Measurements from ENCODE around the gene PCIF1. TPM values are rescaled to one million over a fixed set of nuclear protein-coding genes. Genes with fewer than 3 reads are reported as not detected.

Gene PCIF1
- total and polyA plus RNA-seq, 8 donors: 21.0 to 41.4 (median 27.3) TPM

DNA sequence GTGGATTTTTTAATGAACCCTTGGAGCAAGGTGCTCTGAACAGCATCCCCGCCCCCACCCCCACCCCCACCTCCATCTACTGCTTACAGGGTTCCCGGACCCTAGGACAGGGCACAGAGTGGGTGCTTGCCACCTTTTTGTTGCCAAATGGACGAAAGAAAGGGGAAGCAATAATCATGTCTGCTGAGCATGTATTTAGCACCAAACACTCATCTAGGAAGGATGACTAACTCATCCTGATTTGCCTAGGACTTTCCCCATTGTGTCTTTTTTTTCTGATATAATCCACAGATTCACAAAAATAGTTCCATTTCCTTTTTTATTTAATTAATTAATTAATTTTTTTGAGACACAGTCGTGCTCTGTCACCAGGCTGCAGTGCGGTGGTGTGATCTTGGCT lies 21.4 kb upstream of the PCIF1 start:
- Histone ChIP-seq H3K9me3 (no peaks in the 10 kb centered on the region), H3K36me3 (peaks cover 0 to 4% (median 0%) of the 10 kb centered on the region in 4 donors), H3K27me3 (peaks cover 0 to 11% (median 0%) of the 10 kb centered on the region in 3 donors), H3K4me1 (peaks cover 13 to 58% (median 28%) of the 10 kb centered on the region in 4 donors), H3K27ac (peak overlapping the region in 2 of 5 donors; percentile 84 to 86), H3K4me3 (no peak overlapping the region)
- DNase-seq: no peak
- no peak for TF ChIP-seq POLR2A (IDR thresholded peaks at IDR 0.05)
- no peak for TF ChIP-seq POLR2AphosphoS5 (IDR thresholded peaks at IDR 0.05)
- TF ChIP-seq, protein P1, sequence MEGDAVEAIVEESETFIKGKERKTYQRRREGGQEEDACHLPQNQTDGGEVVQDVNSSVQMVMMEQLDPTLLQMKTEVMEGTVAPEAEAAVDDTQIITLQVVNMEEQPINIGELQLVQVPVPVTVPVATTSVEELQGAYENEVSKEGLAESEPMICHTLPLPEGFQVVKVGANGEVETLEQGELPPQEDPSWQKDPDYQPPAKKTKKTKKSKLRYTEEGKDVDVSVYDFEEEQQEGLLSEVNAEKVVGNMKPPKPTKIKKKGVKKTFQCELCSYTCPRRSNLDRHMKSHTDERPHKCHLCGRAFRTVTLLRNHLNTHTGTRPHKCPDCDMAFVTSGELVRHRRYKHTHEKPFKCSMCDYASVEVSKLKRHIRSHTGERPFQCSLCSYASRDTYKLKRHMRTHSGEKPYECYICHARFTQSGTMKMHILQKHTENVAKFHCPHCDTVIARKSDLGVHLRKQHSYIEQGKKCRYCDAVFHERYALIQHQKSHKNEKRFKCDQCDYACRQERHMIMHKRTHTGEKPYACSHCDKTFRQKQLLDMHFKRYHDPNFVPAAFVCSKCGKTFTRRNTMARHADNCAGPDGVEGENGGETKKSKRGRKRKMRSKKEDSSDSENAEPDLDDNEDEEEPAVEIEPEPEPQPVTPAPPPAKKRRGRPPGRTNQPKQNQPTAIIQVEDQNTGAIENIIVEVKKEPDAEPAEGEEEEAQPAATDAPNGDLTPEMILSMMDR (IDR thresholded peaks at IDR 0.05): no peak
- no peak for TF ChIP-seq EP300 (IDR thresholded peaks at IDR 0.05)
- intact Hi-C loops (cut with DNase I; ENCODE audit: low total_unique reads): no loop called here
- 56 to 72% (median 64%) methylated on average over 5 of the region's 5 CpGs for WGBS, 5 donors

DNA sequence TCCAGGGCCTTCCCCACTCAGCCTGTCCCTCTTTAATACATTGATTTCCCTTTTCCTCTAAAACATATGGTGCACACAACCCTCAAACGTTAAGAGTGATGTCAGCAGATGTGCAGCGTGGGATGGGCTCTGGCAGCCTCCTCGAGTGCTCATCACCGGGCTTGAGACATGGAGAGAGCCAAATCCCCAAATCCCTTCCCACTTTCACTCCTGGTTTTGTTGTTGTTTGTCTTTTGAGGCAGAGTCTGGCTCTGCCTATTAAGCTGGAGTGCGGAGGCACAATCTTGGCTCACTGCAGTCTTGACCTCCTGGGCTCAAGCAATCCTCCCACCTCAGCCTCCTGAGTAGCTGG lies 16.7 kb upstream of the PCIF1 start:
- Histone ChIP-seq H3K36me3 (no peaks in the 10 kb centered on the region), H3K4me3 (no peak overlapping the region), H3K27ac (peak overlapping the region; percentile 29 to 83 (median 52)), H3K9me3 (no peaks in the 10 kb centered on the region), H3K4me1 (peaks cover 19 to 67% (median 37%) of the 10 kb centered on the region in 4 donors), H3K27me3 (no peaks in the 10 kb centered on the region)
- peak in 1 of 2 donors; percentile 83 for DNase-seq
- no peak for TF ChIP-seq POLR2AphosphoS5 (IDR thresholded peaks at IDR 0.05)
- intact Hi-C loops (cut with DNase I; ENCODE audit: low total_unique reads): no loop called here
- WGBS, 5 donors: 63 to 83% (median 70%) methylated on average over 5 of the region's 5 CpGs

DNA sequence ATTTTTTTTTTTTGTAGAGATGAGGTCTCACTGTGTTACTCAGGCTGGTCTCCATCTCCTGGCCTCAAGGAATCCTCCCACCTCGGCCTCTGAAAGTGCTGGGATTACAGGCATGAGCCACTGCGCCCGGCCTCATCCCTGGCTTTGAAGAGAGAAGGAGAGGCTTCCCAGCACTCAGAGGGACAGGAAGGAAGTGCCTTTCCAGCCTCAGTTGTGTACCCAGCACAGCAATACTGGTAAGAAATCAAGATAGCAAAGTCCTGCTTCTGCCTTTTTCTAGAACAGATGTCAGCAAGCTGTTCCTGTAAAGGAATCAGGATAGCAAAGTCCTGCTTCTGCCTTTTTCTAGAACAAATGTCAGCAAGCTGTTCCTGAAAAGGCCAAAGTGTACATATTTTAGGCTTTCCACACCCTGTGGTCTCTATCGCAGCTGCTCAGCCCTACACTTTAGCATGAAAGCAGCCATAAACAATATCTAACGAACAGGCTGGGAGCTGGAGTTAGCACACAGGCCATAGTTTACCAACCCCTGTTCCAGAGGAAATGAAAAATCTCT lies 16.2 kb upstream of the PCIF1 start:
- peak overlapping the region; percentile 29 to 83 (median 52) for H3K27ac ChIP-seq
- no peaks in the 10 kb centered on the region for H3K27me3 ChIP-seq
- DNase-seq: peak in 1 of 2 donors; percentile 67
- 49 to 74% (median 60%) methylated on average over 5 of the region's 5 CpGs for WGBS, 5 donors
- intact Hi-C loops (cut with DNase I; ENCODE audit: low total_unique reads): no loop called here
- H3K4me1 ChIP-seq: peaks cover 19 to 65% (median 37%) of the 10 kb centered on the region in 4 donors
- peak in 1 of 3 donors; percentile 3 for TF ChIP-seq POLR2AphosphoS5 (IDR thresholded peaks at IDR 0.05)
- TF ChIP-seq EP300 (IDR thresholded peaks at IDR 0.05): no peak
- no peaks in the 10 kb centered on the region for H3K36me3 ChIP-seq
- no peaks in the 10 kb centered on the region for H3K9me3 ChIP-seq
- no peak overlapping the region for H3K4me3 ChIP-seq

DNA sequence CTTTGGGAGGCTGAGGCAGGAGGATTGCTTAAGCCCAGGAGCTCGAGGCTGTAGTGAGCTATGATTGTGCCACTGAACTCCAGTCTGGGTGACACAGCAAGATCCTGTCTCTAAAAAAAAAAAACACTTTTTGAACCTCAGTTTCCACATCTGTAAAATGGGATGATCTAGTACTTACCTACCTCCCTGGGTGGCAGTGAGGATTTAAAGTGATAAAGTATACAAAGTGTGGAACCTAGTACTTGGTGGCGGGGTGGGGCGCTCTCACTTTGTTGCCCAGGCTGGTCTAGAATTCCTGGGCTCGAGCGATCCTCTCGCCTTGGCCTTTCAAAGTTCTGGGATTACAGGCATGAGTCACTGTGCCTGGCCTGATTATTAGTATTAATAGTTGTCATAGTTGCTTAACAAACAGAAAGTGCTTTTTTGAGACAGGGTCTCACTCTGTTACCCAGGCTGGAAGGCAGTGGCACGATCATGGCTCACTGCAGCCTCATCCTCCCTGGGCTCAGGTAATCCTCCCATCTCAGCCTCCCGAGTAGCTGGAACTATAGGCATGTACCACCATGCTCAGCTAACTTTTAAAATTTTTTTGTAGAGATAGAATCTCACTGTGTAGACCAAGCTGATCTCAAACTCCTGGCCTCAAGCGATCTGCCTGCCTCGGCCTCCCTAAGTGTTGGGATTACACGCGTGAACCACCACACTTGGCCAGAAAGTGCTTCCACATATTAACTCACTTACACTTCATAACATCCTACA lies 15.5 kb upstream of the PCIF1 start:
- WGBS, 5 donors: 76 to 84% (median 83%) methylated on average over 12 of the region's 12 CpGs
- intact Hi-C loops (cut with DNase I; ENCODE audit: low total_unique reads): no loop called here
- Histone ChIP-seq H3K36me3 (no peaks in the 10 kb centered on the region), H3K27me3 (no peaks in the 10 kb centered on the region), H3K27ac (peak overlapping the region; percentile 33 to 83 (median 52)), H3K4me1 (peaks cover 22 to 63% (median 42%) of the 10 kb centered on the region in 4 donors), H3K4me3 (no peak overlapping the region), H3K9me3 (no peaks in the 10 kb centered on the region)
- DNase-seq: no peak
- TF ChIP-seq, protein P1 (IDR thresholded peaks at IDR 0.05): no peak
- TF ChIP-seq EP300 (IDR thresholded peaks at IDR 0.05): no peak
- no peak for TF ChIP-seq POLR2A (IDR thresholded peaks at IDR 0.05)
- TF ChIP-seq POLR2AphosphoS5 (IDR thresholded peaks at IDR 0.05): no peak

DNA sequence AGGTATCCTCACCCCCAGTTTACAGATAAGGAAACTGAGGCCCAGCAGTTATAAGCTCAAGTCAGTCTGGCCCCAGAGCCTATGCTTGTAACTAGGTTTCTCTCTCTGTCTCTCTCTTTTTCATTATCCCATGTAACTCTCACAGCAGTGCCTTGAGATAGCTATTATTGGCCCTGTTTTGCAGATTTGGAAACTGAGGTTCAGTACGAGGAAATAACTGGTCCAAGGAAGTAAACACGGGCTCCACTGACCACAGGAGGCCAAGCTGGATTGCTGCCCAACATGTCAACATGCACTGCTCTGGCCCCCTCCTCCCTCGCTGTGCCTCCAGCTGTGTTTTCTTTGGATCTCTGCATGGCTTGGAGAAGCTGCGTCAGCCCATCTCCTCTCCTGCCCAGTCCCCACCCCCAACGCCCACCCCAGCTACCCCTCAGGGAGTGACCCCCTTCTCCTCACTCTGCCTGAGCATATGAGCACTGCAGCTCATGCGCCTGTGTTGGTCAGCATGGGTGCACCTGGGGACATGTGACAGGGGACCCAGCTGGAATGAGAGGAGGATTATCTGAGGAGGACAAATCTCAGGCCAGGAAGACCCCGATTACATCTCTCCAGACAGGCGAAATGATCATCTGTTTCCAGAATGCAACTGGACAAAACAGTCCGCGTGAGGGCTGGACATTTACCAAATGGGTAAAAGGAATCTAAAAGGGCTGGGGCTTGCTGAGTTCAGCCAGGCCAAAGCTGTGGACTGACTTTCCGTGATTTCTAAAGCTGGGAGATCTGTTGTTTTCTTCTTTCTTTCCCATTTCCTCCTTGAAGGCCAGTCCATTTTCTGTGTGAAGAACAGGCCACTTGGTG lies 14.7 kb upstream of the PCIF1 start:
- Histone ChIP-seq H3K4me3 (no peak overlapping the region), H3K36me3 (no peaks in the 10 kb centered on the region), H3K9me3 (no peaks in the 10 kb centered on the region), H3K27ac (peak overlapping the region; percentile 48 to 83 (median 52)), H3K27me3 (no peaks in the 10 kb centered on the region), H3K4me1 (peaks cover 28 to 64% (median 49%) of the 10 kb centered on the region in 4 donors)
- 19 to 39% (median 20%) methylated on average over 10 to 11 of the region's 11 CpGs for WGBS, 5 donors
- TF ChIP-seq, protein P1 (IDR thresholded peaks at IDR 0.05): no peak
- TF ChIP-seq POLR2AphosphoS5 (IDR thresholded peaks at IDR 0.05): peak in 1 of 3 donors; percentile 46
- no peak for TF ChIP-seq EP300 (IDR thresholded peaks at IDR 0.05)
- peak; percentile 85 to 88 for DNase-seq
- intact Hi-C loops (cut with DNase I; ENCODE audit: low total_unique reads): no loop called here
